ENCODE results near the gene SCYGR7. TPM values are rescaled to one million over a fixed set of nuclear protein-coding genes. Genes with fewer than 3 reads are reported as not detected.

The SCYGR7 gene
- total and polyA plus RNA-seq, 2 donors (not counting 1 experiment from before 2014, with no cell fraction given): not detected

DNA sequence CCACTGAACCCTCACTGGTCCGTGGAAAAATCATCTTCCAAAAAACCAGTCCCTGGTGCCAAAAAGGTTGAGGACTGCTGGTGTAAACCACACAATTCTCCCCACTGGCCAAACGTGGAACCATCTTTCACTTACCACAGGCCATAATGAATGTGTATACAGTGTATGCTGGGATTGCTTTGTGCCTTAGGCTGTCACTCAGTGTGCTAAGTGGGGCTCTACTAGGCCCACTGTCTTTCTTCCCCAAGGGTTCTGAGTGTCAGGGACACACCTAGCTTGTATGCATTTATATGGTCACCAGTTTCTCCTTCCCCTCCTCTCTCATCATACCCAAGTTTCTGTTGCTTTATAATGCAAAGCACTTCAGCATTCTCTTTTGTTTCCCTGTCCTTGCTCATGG, 44.8 kb downstream of the SCYGR7 start:
- Histone ChIP-seq H3K4me3 (replicated peaks in 1 of 4; ENCODE audit: control extremely low read depth in 1 of 4, insufficient read depth in 1 of 4, low read depth in 3 of 4, low read length in 4 of 4) (no peak overlapping the region), H3K9me3 (ENCODE audit: control insufficient read depth, insufficient read depth, low read depth, low read length) (no peaks in the 10 kb centered on the region), H3K36me3 (ENCODE audit: control insufficient read depth, insufficient read depth, low read length) (no peaks in the 10 kb centered on the region), H3K27me3 (ENCODE audit: control insufficient read depth, insufficient read depth, low read length) (no peaks in the 10 kb centered on the region), H3K4me1 (ENCODE audit: control insufficient read depth, extremely low read depth, insufficient read depth, low read length) (no peaks in the 10 kb centered on the region), H3K4me2 (ENCODE audit: extremely low read depth, insufficient read depth, low read length) (no peak overlapping the region), H3K79me2 (ENCODE audit: control insufficient read depth, insufficient read depth, low read length) (no peaks in the 10 kb centered on the region), H3K9ac (ENCODE audit: insufficient read depth, low read length) (no peak overlapping the region), H3K27ac (ENCODE audit: insufficient read depth, low read length) (no peak overlapping the region), H2AFZ (ENCODE audit: low read length) (no peak overlapping the region), H4K20me1 (ENCODE audit: control insufficient read depth, extremely low read depth, insufficient read depth, low read length) (no peaks in the 10 kb centered on the region)
- TF ChIP-seq EZH2 (IDR thresholded peaks at IDR 0.05; ENCODE audit: low read length, missing control alignments) (no peak), CTCF (conservative IDR thresholded peaks at IDR 0.05 in 1 of 2, IDR thresholded peaks at IDR 0.05 in 1 of 2; ENCODE audit: low read depth in 1 of 2, low read length in 2 of 2) (no peak)
- no peak for DNase-seq (ENCODE audit: low read depth in 2 of 2)

GRCh38 chr2:227774011-227774624, 46.0 kb downstream of the SCYGR7 start:
- H4K20me1 ChIP-seq (ENCODE audit: control insufficient read depth, extremely low read depth, insufficient read depth, low read length): no peaks in the 10 kb centered on the region
- no peak for DNase-seq (ENCODE audit: low read depth in 2 of 2)

More at GRCh38 chr2:227774011-227774624, 46.0 kb downstream of the SCYGR7 start:
- Histone ChIP-seq H3K4me3 (replicated peaks in 1 of 4; ENCODE audit: control extremely low read depth in 1 of 4, insufficient read depth in 1 of 4, low read depth in 3 of 4, low read length in 4 of 4) (no peak overlapping the region), H3K36me3 (ENCODE audit: control insufficient read depth, insufficient read depth, low read length) (no peaks in the 10 kb centered on the region), H3K79me2 (ENCODE audit: control insufficient read depth, insufficient read depth, low read length) (no peaks in the 10 kb centered on the region), H3K9ac (ENCODE audit: insufficient read depth, low read length) (no peak overlapping the region), H3K4me2 (ENCODE audit: extremely low read depth, insufficient read depth, low read length) (no peak overlapping the region), H2AFZ (ENCODE audit: low read length) (no peak overlapping the region), H3K27me3 (ENCODE audit: control insufficient read depth, insufficient read depth, low read length) (no peaks in the 10 kb centered on the region), H3K27ac (ENCODE audit: insufficient read depth, low read length) (no peak overlapping the region), H3K4me1 (ENCODE audit: control insufficient read depth, extremely low read depth, insufficient read depth, low read length) (no peaks in the 10 kb centered on the region), H3K9me3 (ENCODE audit: control insufficient read depth, insufficient read depth, low read depth, low read length) (no peaks in the 10 kb centered on the region)
- TF ChIP-seq EZH2 (IDR thresholded peaks at IDR 0.05; ENCODE audit: low read length, missing control alignments): no peak
- TF ChIP-seq CTCF (conservative IDR thresholded peaks at IDR 0.05 in 1 of 2, IDR thresholded peaks at IDR 0.05 in 1 of 2; ENCODE audit: low read depth in 1 of 2, low read length in 2 of 2): peak; percentile 17 to 24
